Sigmoid colon (tissue), 3 donors: Measurements from ENCODE around the gene TMEM220.

Experiments
- POLR2A ChIP-seq, 2 donors: fragments of 450-650 bp; IDR thresholded peaks; one replicate each; pipeline ENCODE4 v1.6.1; 2016; ENCODE audit warnings: antibody characterized with exemption in 2 of 2, mild to moderate bottlenecking in 2 of 2, moderate library complexity in 2 of 2
- TF ChIP-seq, protein P1 (sequence below), 4 experiments: fragments of 450-650 bp in 3 of 4; fragments of 200-600 bp in 1 of 4; IDR thresholded peaks; one replicate each; pipeline ENCODE4 v1.5.1; 2016 to 2019; ENCODE audit warnings: antibody characterized with exemption in 4 of 4, mild to moderate bottlenecking in 3 of 4, moderate library complexity in 2 of 4

DNA sequence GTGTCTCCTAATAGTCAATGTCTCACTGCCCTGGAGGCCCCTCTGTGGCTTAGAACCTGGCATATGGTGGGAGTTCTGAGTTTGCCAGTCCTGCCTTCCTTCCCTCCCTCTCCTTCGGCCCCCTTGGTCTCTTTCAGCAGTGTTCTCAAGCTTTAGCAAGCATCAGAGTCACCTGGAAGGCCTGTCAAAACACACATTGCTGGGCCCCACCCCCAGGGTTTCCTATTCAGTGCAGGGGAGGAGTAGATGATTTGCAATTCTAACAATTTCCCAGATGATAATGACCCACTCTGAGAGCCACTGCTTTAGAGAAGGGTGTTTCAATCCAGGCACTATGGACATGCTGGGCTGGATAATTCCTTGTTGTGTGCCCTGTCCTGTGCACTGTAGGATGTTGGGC is 26.4 kb upstream of the TMEM220 start:
- no peak for TF ChIP-seq POLR2A (IDR thresholded peaks at IDR 0.05)
- TF ChIP-seq, protein P1, sequence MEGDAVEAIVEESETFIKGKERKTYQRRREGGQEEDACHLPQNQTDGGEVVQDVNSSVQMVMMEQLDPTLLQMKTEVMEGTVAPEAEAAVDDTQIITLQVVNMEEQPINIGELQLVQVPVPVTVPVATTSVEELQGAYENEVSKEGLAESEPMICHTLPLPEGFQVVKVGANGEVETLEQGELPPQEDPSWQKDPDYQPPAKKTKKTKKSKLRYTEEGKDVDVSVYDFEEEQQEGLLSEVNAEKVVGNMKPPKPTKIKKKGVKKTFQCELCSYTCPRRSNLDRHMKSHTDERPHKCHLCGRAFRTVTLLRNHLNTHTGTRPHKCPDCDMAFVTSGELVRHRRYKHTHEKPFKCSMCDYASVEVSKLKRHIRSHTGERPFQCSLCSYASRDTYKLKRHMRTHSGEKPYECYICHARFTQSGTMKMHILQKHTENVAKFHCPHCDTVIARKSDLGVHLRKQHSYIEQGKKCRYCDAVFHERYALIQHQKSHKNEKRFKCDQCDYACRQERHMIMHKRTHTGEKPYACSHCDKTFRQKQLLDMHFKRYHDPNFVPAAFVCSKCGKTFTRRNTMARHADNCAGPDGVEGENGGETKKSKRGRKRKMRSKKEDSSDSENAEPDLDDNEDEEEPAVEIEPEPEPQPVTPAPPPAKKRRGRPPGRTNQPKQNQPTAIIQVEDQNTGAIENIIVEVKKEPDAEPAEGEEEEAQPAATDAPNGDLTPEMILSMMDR (IDR thresholded peaks at IDR 0.05): no peak
